Effector memory CD8-positive, alpha-beta T cell (primary cell): ENCODE data around the gene LACTBL1.

ENCODE experiments used
- ATAC-seq: fragments of 150-1000 bp; cut with Tn5 transposase; replicated peaks from 2 replicates; pipeline ENCODE4 v1.10.0; 2021; ENCODE audit warnings: mild to moderate bottlenecking, moderate library complexity
- DNase-seq, 3 experiments: peaks; one replicate each; pipeline ENCODE4 v3.0.0; 2021
- H3K27ac Mint-ChIP-seq, 2 donors: one replicate each; pipeline ENCODE4 v1.8.0; 2022; ENCODE audit warnings: mild to moderate bottlenecking in 2 of 2, mixed read lengths in 2 of 2, moderate library complexity in 2 of 2
- H3K27me3 Mint-ChIP-seq, 2 donors: one replicate each; pipeline ENCODE4 v1.8.0; 2022; ENCODE audit warnings: mixed read lengths in 2 of 2
- H3K36me3 Mint-ChIP-seq: one replicate; pipeline ENCODE4 v1.8.0; 2022; ENCODE audit warnings: mild to moderate bottlenecking, moderate library complexity, mixed read lengths; ENCODE audit not compliant: insufficient read depth
- H3K4me1 Mint-ChIP-seq, 2 donors: one replicate each; pipeline ENCODE4 v1.8.0; 2022; ENCODE audit warnings: low read depth in 2 of 2, mixed read lengths in 2 of 2
- H3K4me3 Mint-ChIP-seq, 2 donors: one replicate each; pipeline ENCODE4 v1.8.0; 2022; ENCODE audit warnings: mild to moderate bottlenecking in 2 of 2, mixed read lengths in 2 of 2, moderate library complexity in 2 of 2
- H3K9me3 Mint-ChIP-seq, 2 donors: one replicate each; pipeline ENCODE4 v1.8.0; 2022; ENCODE audit warnings: mixed read lengths in 2 of 2

Gene LACTBL1

DNA sequence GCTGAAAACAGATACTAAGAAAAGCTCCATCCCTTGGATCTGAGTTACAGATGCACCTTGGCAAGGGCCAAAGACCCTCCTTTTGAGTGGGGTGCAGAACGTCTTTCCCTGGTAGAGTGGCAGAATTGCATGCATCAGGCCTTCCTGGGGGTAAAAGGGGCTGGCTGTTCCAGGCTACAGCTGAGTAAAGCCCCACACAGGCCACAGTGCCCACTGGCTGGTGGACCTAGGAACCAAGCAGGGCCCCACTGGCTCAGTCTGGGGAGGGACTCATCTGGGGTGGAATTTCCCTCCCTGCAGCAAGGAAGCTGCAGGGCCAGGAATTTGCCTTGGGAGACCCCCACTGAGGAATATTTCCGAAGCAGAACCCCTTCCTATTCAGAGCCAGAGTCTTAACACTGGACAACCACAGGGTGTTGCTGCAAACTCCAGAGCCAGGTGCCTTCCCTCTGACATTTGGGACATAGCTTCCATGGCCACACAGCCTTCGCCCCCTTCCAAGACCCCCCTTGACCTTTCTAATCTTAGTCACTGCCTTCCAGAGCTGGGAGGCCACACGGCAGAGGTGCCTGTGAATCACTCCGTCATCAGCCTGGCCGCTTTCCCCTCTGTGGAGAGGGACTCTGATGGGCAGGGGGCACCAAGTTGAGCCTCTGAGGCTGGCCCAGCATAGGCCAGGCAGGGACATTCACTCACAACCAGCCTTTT lies 52.5 kb downstream of the LACTBL1 start:
- peaks cover 38 to 67% of the 10 kb centered on the region in 2 donors for H3K27me3 Mint-ChIP-seq
- ATAC-seq, result no peak

DNA sequence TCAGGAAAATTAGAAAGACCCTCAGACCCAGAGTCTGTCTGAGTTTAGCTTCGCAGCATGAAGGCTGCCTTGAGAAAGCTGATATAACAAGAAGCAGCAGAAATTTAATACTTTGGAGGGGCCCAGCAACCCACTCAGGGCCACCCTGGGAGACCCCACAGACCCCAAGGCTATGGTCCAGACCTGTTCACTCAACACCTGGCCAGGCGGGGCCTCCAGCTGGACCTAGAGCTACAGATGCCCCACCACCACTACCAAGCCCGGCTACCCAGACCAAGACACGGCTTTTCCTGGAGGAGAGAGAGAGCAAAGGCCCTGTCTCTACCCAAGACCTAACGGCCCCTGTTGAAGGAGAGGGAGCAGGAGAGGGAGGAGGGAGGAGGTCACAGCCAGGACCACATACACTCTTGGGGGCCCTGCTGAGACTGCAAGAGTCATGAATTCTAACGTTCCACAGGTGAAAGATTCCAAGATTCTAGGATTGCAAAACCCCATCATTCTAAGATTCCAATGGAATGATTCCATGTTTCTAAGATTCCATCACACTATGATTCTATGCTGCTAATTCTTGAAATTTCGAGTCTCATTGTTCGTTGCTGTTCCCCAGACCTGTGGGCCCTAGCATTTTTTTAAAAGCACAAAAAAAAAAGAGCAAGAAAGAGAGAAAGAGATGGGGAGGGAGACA lies 53.2 kb downstream of the LACTBL1 start:
- Mint-ChIP-seq H3K9me3 (no peaks in the 10 kb centered on the region), H3K27me3 (peaks cover 38 to 67% of the 10 kb centered on the region in 2 donors), H3K27ac (no peak overlapping the region), H3K4me3 (no peak overlapping the region), H3K4me1 (no peaks in the 10 kb centered on the region), H3K36me3 (peaks cover 3% of the 10 kb centered on the region)
- no peak for DNase-seq
- no peak for ATAC-seq

More for the DNA sequence above, 52.5 kb downstream of the LACTBL1 start:
- no peak for DNase-seq
- Mint-ChIP-seq H3K27ac (no peak overlapping the region), H3K9me3 (no peaks in the 10 kb centered on the region), H3K4me1 (peaks cover 0 to 1% of the 10 kb centered on the region in 2 donors), H3K36me3 (peaks cover 3% of the 10 kb centered on the region), H3K4me3 (no peak overlapping the region)

DNA sequence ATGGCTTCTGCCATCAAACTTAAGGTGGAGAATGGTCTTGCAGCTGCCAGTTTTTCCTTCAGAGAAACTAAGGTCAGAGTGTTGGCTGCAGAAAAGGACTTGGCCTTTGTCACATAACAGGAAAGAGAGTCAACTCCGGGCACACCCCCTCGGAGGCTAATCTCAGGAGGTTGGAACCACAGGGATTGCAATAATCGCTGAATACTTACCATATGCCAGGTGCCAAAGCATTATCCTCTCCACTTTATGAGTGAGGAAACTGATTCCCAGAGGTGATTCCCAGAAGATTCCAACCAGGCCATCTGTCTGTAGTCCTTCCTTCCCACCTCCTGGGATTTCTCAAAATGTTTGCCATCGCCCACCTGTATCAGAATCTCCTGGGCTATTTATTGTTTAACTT lies 54.0 kb downstream of the LACTBL1 start:
- Mint-ChIP-seq H3K27ac (no peak overlapping the region), H3K4me1 (no peaks in the 10 kb centered on the region), H3K4me3 (no peak overlapping the region), H3K36me3 (peaks cover 3% of the 10 kb centered on the region), H3K27me3 (peaks cover 32 to 62% of the 10 kb centered on the region in 2 donors), H3K9me3 (no peaks in the 10 kb centered on the region)
- ATAC-seq (no peak), DNase-seq (no peak)

DNA sequence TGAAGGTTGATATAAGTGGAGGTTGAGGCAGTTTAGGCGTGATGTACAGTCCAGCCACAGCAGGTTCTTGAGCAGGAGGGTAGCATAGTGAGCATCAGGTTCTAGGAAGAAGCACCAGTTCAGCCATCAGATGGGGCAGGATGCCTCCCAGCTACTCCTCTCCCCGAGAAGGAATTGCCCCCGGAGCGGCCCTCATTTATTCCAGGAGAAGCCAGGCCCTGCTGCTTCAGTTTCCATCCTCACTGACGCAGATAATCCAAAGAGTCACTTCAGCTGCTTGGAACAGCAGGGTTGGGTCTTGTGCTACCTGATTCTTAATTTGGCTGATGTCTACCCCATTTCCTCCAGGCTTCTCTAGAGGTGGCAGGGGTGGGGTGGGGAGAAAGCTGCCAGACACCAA lies 54.7 kb downstream of the LACTBL1 start:
- ATAC-seq, result no peak
- Mint-ChIP-seq H3K36me3 (peaks cover 3% of the 10 kb centered on the region), H3K27ac (no peak overlapping the region), H3K4me3 (no peak overlapping the region), H3K27me3 (peaks cover 35 to 55% of the 10 kb centered on the region in 2 donors), H3K4me1 (no peaks in the 10 kb centered on the region), H3K9me3 (no peaks in the 10 kb centered on the region)
- DNase-seq, result no peak

DNA sequence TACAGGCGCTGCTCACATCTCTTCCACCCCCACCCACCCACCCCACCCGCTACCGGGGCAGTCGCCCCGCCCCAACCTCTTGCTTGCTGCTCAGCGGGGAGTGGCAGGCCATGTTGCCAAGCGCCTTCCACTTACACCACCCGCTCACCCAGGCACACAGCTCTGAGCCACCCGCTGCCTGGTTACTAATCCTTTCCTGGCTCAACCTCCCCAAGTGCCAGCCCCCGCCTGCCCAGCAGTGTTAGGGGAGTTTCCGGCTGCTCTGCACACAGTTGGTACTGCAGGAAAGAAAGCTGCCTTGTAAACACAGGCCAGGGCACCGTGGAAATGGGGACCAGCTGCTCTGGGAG lies 56.2 kb downstream of the LACTBL1 start:
- H3K9me3 Mint-ChIP-seq, result no peaks in the 10 kb centered on the region
- H3K36me3 Mint-ChIP-seq, result peaks cover 3% of the 10 kb centered on the region
- ATAC-seq (no peak), DNase-seq (no peak)
- no peak overlapping the region for H3K4me3 Mint-ChIP-seq
- peaks cover 32 to 49% of the 10 kb centered on the region in 2 donors for H3K27me3 Mint-ChIP-seq
- H3K27ac Mint-ChIP-seq, result no peak overlapping the region
- H3K4me1 Mint-ChIP-seq, result no peaks in the 10 kb centered on the region

DNA sequence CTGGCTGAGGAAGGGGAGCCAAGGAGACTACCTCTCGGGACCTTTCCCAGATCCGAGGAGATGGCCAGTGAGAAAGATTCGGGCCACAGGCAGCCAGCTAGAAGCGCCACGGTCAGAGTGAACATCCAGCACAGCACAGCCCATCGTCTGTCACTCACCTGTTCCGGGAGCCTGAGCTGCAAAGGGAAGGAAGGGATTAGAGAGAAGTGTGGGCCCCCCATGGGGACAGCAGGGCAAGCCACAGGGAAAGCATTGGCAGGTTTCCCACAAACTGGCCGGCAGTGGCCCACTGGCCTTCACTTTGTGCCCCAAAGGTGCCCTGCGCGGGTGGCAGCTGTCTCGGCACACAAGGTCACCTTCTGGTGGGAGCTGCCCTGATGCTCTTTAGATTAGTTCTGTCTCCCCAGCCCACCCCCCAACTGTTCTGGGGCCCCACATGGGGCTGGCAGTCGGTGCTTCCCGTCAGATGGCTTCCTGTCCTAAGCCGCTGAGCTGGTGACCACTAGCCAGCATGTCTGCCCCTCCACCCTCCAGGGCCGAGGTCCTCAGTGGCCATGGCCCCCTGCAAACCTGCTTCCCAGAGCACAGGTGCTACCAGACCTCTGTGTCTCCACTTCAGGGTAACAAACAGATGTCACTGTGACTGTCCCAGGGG lies 56.7 kb downstream of the LACTBL1 start:
- H3K9me3 Mint-ChIP-seq, result no peaks in the 10 kb centered on the region
- no peak overlapping the region for H3K4me3 Mint-ChIP-seq
- H3K4me1 Mint-ChIP-seq, result no peaks in the 10 kb centered on the region
- H3K27me3 Mint-ChIP-seq, result peaks cover 32 to 49% of the 10 kb centered on the region in 2 donors
- H3K36me3 Mint-ChIP-seq, result peaks cover 3% of the 10 kb centered on the region
- no peak overlapping the region for H3K27ac Mint-ChIP-seq
- DNase-seq, result no peak
- ATAC-seq, result no peak

DNA sequence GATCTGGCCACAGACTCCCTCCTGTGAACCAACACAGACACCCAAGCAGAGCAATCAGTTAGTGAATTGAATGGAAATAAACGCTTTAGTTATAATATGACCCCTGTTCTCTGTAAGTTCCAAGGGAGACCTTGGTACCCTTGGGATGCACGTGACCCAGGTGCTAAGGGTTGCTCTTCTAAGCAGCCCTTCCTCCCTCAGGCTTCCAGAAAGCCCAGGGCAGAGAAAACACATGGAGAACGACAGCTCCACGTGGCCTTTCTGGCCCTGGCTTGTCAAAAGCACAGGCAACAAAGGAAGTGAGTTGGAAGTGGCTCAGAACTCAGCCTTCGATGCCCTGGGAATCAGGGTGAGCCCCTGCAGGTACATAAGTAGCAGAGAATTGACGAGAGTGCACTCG lies 57.4 kb downstream of the LACTBL1 start:
- Mint-ChIP-seq H3K4me1 (no peaks in the 10 kb centered on the region), H3K9me3 (no peaks in the 10 kb centered on the region), H3K27me3 (peaks cover 32 to 43% of the 10 kb centered on the region in 2 donors), H3K4me3 (no peak overlapping the region), H3K27ac (no peak overlapping the region), H3K36me3 (peaks cover 3% of the 10 kb centered on the region)
- no peak for DNase-seq
- no peak for ATAC-seq

DNA sequence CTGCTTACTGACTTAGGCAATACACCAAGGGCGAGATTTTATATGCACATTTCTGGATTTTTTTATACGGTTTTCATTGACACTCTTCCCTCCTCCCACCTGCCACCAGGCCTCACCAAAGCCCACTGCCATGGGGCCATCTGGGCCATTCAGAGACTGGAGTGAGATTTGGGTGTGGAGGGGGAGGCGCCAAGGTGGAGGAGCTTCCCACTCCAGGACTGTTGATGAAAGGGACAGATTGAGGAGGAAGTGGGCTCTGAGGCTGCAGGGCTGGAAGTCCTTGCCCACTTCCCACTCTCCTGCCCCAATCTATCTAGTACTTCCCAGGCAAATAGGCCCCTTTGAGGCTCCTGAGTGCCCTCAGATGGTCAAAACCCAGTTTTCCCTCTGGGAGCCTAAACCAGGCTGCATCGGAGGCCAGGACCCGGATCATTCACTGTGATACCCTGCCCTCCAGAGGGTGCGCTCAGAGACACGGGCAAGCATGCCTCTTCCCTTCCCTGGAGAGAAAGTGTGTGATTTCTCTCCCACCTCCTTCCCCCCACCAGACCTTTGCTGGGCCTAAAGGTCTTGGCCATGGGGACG lies 57.9 kb downstream of the LACTBL1 start:
- no peaks in the 10 kb centered on the region for H3K9me3 Mint-ChIP-seq
- H3K4me3 Mint-ChIP-seq, result no peak overlapping the region
- peaks cover 3% of the 10 kb centered on the region for H3K36me3 Mint-ChIP-seq
- DNase-seq (no peak), ATAC-seq (no peak)
- no peaks in the 10 kb centered on the region for H3K4me1 Mint-ChIP-seq
- H3K27me3 Mint-ChIP-seq, result peaks cover 32 to 40% of the 10 kb centered on the region in 2 donors
- H3K27ac Mint-ChIP-seq, result no peak overlapping the region

DNA sequence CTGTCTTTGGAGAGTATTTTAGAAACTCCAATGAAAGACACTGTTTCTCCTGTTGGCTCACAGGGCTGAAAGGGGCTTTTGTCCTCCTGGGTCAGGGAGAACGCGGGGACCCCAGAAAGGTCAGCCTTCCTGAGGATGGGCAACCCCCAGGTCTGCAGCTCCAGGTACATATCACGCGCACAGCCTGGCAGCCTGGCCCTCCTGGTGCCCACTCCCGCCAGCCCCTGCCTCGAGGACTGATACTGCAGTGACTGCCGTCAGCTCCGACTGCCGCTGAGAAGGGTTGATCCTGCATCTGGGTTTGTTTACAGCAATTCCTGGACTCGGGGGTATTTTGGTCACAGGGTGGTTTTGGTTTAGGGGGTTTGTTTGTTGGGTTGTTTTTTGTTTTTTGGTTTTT lies 58.5 kb downstream of the LACTBL1 start:
- H3K4me1 Mint-ChIP-seq, result no peaks in the 10 kb centered on the region
- no peak for ATAC-seq
- no peak overlapping the region for H3K4me3 Mint-ChIP-seq
- peaks cover 32 to 40% of the 10 kb centered on the region in 2 donors for H3K27me3 Mint-ChIP-seq
- H3K27ac Mint-ChIP-seq, result no peak overlapping the region
- H3K9me3 Mint-ChIP-seq, result no peaks in the 10 kb centered on the region
- DNase-seq, result no peak
- H3K36me3 Mint-ChIP-seq, result peaks cover 3% of the 10 kb centered on the region

DNA sequence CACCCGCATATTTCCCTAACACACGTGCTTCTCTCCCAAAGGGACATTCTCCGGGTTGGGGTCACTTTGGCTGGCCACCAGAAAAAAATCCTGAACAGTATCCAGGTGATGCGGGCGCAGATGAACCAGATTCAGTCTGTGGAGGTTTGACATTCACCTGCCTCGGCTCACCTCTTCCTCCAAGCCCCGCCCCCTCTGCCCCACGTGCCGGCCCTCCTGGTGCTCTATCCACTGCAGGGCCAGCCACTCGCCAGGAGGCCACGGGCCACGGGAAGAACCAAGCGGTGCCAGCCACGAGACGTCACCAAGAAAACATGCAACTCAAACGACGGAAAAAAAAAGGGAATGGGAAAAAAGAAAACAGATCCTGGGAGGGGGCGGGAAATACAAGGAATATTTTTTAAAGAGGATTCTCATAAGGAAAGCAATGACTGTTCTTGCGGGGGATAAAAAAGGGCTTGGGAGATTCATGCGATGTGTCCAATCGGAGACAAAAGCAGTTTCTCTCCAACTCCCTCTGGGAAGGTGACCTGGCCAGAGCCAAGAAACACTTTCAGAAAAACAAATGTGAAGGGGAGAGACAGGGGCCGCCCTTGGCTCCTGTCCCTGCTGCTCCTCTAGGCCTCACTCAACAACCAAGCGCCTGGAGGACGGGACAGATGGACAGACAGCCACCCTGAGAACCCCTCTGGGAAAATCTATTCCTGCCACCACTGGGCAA lies 59.1 kb downstream of the LACTBL1 start:
- ATAC-seq, result no peak
- Mint-ChIP-seq H3K9me3 (no peaks in the 10 kb centered on the region), H3K4me1 (no peaks in the 10 kb centered on the region), H3K27me3 (peaks cover 32 to 40% of the 10 kb centered on the region in 2 donors), H3K27ac (no peak overlapping the region), H3K36me3 (peaks cover 3% of the 10 kb centered on the region), H3K4me3 (no peak overlapping the region)
- DNase-seq, result no peak

DNA sequence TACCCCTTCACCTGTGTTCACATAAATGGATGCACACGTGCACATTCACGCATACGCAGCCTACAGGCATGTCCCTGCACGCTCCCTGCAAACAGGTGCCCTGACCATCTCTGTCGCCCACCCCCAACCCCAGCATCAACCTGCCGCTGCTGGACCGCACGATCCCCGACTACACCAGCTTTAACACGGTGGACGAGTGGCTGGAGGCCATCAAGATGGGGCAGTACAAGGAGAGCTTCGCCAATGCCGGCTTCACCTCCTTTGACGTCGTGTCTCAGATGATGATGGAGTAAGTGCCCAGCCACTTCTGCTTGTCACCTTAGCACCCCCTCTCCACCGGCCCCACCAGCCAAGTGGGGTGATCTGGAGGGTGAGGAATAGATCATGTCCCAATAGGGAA lies 60.4 kb downstream of the LACTBL1 start:
- H3K4me3 Mint-ChIP-seq, result no peak overlapping the region
- H3K27me3 Mint-ChIP-seq, result peaks cover 31 to 32% of the 10 kb centered on the region in 2 donors
- no peaks in the 10 kb centered on the region for H3K4me1 Mint-ChIP-seq
- H3K27ac Mint-ChIP-seq, result no peak overlapping the region
- H3K36me3 Mint-ChIP-seq, result peaks cover 3% of the 10 kb centered on the region
- H3K9me3 Mint-ChIP-seq, result no peaks in the 10 kb centered on the region
- no peak for ATAC-seq
- DNase-seq, result no peak

DNA sequence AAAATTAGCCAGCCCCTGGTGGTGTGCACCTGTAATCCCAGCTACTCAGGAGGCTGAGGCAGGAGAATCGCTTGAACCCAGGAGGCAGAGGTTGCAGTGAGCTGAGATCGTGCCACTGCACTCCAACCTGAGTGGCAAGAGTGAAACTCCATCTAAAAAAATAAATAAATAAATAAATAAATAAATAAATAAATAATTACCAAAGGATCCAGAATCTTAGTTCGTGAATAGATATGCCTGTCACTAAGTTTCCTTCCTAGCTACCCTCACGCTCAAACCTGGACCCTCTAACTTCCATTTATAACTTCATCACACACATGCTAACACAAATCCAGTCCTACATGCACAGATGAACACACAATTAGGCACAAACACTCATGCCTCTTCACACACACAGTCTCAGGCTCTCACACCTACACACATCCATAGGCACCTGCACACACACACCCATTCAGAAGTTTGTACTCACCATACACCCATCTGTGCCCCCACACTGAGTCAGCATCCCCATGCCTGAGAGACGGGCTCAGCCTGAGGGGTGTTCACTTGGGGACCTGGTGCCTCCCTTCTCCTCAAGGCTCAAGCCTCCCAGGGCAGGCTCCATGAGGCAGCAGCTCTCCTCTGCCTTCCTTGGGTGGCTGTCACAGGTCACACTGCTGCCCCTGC lies 61.5 kb downstream of the LACTBL1 start:
- H3K9me3 Mint-ChIP-seq, result no peaks in the 10 kb centered on the region

DNA sequence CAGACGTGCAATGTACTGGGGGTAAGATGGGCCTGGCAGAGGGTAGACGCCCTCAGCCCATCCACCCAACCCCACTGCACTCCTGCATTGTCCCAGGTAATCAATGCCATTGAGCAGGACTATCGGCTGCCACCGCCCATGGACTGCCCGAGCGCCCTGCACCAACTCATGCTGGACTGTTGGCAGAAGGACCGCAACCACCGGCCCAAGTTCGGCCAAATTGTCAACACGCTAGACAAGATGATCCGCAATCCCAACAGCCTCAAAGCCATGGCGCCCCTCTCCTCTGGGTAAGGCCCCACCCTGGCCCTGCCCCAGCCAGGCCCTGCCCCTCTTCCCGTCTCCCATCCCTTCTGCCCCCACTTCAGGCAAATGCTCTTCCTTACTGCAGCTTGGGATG lies 62.4 kb downstream of the LACTBL1 start:
- no peak for DNase-seq
- H3K27ac Mint-ChIP-seq, result no peak overlapping the region

More for the DNA sequence above, 61.5 kb downstream of the LACTBL1 start:
- no peak for DNase-seq
- Mint-ChIP-seq H3K4me1 (no peaks in the 10 kb centered on the region), H3K27me3 (peaks cover 19 to 22% of the 10 kb centered on the region in 2 donors), H3K36me3 (peaks cover 3% of the 10 kb centered on the region), H3K27ac (no peak overlapping the region), H3K4me3 (no peak overlapping the region)
- no peak for ATAC-seq

More for the DNA sequence above, 62.4 kb downstream of the LACTBL1 start:
- Mint-ChIP-seq H3K9me3 (no peaks in the 10 kb centered on the region), H3K4me3 (no peak overlapping the region), H3K4me1 (no peaks in the 10 kb centered on the region), H3K36me3 (no peaks in the 10 kb centered on the region), H3K27me3 (peaks cover 11 to 17% of the 10 kb centered on the region in 2 donors)
- ATAC-seq, result no peak
